Inflammatory macrophage (primary cell): ENCODE results near the gene NFATC4.
"Not testable (repeated sequence)": the region's sequence is repeated elsewhere in the genome, so short reads cannot be mapped to it uniquely, and the experiment has no call there.

ENCODE experiments used
- DNase-seq, 2 donors: peaks; one replicate each; pipeline ENCODE4 v3.0.0-alpha.2; 2020 to 2022

The NFATC4 gene

DNA sequence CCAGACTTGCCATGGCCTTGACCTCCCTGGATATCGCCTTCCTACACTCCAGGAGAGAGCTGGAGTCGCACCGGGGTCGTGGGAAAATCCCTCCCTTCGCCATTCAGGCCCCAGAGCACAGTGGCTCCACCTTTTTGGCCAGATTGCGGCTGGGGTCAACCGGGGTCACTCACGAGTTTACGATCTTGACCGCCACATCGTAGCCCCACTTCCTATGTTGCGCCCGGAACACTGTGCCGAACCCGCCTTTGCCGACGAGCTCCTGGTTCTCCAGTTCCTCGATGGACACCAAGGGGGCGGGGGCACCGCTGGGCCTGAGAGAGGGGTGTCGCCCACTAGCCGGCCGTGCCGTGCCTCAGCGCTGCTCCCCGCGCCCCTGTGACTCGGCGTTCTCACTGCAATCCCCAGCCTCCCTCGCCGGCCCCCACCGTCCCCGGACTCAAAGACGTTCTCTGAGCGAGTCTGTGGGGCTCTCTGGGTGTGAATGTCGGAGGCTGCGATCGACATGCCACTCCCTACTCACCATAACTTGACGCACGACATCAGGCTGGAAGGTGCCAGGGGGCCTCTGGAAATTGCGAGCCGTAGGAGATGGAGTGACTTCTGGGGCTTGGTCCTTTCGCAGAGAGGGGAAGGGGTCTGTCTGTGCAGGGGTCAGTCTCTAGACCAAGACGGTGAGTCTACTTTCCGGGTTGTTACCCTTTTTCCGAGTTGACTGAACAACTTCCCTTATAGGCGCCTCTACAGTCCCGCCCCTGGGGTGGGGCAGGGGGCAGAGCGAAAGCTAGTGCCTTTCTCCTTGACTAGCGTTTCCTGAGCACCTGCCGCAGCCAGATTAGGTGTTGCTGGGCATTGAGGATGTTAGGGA, 28.5 kb upstream of the NFATC4 start, which contains the start of gene RIPK3:
Gene RIPK3, minus strand, starts transcription at position 708 of the 868 bp plus-strand sequence. Its CDS starts 165 bp downstream, at position 543.
- peak; percentile 67 to 73 for DNase-seq

DNA sequence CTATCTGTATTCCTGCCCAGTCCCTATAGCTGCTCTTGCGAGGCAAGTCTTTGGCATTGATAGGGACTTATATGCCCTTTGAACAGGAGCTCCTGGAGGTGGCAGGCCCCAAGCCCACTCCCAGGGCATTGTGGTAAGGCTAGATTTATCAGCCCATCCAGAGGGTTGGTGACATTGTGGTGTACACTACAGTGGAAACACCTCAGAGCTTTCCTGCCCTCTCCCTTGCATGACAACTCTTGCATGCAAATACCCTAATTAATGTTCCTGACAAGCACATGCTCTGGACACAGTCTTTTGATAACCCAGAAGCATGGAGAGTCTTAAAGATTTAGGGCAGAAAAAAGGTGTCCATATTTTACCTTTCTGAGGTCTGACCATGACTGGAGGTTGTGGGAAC, 27.4 kb upstream of the NFATC4 start:
- no peak for DNase-seq

DNA sequence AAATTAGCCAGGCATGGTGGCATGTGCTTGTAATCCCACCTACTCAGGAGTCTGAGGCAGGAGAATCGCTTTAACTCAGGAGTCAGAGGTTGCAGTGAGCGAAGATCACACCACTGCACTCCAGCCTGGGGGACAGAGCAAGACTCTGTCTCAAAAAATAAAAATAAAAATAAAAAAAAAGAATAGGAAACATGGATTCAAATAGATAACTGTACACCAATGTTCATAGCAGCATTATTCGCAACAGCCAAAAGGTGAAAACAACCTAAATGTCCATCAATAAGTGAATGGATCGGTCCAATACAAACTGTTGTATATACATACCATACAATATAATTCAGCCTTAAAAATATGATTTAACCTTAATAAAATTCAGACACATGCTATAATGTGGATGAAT, 25.1 kb upstream of the NFATC4 start:
- no peak for DNase-seq

DNA sequence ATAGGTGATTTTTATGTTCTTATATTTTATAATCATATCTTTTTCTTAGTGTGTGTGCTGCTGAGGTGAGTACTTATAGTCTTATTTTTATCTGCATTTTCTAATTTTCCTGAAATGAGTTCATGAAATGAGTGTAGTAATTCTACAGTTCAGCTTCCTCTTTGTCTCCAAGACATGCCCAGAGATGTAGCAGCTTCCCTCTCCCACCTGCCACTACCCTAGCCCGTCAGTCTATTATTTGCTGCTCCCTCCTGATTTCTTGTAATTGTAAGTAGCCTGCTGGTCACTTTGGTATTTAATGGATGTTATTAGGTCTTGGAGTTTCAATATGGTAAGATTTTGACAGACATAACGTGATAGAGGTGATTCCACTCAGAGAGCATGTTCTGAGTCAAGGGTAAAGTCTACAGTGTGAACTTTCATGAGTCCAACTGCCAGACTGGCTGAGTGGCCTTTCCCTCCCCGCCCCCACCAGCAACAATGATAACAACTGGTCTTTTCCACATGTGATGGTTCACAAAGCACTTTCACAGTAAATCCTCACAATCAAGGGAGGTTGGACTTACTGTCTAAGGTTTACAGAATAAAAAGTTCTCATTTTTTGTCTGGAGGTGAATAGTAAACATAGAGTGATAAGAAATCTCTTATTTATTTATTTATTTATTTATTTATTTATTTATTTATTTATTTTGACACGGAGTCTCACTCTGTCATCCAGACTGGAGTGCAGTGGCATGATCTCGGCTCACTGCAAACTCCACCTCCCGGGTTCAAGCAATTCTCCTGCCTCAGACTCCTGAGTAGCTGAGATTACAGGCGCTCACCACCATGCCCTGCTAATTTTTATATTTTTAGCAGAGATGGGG, 24.0 kb upstream of the NFATC4 start:
- peak in 1 of 2 donors; percentile 23 for DNase-seq

DNA sequence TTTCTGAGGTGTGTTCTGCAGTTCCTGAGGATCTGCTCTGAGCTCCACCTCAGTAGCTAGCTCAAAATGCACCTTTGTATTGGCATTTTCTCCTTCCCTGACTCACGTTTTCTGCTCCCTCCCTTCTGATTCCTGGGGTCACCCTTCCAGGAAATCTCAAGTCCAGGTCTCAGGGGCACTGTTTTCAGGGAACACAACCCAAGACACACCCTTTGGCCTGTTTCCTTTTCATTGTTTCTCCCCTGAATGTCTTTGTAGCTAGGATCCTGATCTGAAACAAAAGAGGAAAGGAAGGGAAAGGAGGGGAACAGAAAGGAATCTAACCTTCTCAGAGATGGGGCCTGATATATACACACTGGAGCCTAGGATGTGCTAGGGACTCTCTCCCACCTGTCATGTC, 20.9 kb upstream of the NFATC4 start:
- no peak for DNase-seq

DNA sequence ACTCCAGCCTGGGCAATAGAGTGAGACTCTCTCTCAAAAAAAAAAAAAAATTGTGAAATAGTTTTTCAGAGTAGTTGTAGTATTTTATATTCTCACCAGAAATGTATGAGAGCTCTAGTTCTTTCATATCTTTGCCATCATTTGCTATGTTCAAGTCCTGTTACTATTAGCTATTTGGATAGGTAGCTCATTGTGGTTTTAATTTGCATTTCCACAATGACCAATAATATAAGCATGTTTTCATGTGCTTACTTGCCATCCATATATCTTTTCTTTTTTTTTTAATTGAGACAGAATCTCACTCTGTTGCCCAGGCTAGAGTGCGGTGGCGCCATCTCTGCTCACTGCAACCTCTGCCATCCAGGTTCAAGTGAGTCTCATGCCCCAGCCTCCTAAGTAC, 19.8 kb upstream of the NFATC4 start:
- no peak for DNase-seq

DNA sequence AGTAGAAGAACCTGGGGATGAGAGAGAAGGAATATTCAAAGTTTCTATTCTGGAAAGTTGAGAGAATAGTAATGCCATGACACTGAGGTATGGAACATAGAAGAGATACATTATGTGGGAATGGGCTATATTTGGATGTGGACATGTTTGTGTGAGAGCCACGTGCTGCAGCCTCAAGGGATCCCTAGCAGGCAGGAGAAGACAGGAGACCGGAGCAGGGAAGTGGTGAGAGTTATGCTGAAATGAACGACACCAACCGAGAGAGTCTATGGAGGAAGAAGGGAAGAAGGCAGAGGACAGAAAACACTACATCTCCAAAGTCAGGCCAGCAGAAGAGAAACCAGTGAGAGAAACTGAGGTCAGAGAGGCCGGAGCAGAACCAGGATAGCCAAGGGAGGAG, 18.2 kb upstream of the NFATC4 start:
- DNase-seq = no peak

DNA sequence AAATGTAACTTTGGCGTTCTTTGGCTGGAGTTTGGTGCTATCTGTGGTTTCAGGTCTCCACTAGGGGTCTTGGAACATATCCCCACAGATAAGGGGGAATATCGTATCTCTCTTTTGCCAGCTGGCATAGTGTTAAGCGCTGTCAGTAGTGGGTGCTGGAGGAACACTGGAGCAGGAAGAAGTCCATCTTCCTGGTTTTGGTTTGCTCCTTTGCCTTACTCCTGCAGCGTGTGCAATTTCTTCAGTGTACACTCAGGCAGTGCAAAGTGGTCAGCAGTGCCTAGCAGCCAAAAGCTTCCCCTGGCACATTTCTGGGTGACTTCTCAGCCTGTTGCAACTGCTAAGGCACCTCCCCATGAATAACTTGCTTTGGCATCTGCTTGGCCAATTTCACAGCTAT, 16.5 kb upstream of the NFATC4 start:
- peak; percentile 42 to 58 for DNase-seq

DNA sequence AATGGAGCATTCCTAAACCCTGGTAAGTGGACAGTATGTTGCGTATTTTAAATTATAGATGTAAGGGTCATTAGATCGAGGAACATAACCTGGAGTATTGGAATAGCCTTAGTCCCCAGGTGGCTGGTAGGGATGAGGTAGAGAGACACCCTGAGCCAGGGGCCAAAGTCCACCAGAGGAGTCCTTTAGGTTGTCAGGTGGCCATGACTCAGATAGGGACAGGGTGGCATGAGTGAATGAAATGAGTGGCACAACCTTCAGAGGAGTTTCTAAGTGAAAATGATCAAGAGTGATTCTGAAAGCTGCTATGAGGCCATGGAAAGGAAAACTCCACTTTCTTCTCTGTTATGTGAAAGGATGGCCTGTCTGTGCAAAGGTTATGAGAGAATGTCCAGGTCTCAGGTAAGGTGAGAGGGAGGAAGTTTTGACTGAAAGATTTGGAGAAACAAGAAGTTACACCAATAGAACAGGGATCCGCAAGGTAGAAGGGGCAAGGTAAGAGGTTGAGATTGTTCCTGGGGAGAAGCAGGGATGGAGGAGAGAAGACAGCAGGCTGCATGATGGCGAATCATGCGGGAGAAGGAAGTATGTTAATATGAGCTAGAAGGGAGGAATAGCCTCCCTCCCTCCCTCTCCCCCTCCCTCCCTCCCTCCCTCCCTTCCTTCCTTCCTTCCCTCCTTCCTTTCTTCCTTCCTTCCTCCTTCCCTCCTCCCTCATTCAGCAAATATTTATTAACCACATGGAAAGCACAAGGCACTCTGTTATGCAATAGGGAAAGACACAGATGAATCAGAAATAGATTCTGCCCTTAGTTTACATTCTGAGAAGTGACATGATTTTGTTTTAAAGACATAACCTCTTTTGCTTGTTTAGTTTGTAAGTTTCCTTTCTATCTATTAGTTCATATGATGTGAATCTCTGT, 14.2 kb upstream of the NFATC4 start:
- peak in 1 of 2 donors; percentile 29 for DNase-seq

DNA sequence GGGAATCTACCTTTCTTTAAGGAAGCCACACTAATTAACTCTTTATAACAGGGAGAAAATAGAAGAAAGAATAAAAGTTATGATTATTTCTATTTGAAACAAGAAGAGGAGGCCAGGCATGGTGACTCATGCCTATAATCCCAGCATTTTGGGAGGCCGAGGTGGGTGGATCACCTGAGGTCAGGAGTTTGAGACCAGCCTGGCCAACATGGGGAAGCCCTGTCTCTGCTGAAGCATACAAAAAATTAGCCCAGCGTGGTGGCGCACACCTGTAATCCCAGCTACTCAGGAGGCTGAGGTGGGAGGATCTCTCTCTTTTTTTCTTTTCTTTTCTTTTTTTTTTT, 13.5 kb upstream of the NFATC4 start:
- DNase-seq = not testable (repeated sequence)

DNA sequence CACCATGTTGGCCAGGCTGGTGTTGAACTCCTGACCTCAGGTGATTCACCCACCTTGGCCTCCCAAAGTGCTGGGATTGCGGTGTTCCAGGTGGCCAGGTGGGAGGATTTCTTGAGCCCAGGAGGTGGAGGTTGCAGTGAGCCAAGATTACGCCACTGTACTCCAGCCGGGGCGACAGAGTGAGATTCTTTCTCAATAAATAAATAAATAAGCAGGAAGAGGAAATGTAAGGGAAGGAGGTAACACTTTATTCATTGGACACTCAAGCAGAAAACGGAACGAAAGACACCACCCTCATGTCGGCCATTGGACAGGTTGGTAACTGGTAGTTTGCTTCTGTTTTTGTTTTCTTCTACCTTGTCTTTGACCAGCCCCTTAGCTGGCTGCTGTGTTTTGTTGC, 13.0 kb upstream of the NFATC4 start:
- DNase-seq = peak in 1 of 2 donors; percentile 35

DNA sequence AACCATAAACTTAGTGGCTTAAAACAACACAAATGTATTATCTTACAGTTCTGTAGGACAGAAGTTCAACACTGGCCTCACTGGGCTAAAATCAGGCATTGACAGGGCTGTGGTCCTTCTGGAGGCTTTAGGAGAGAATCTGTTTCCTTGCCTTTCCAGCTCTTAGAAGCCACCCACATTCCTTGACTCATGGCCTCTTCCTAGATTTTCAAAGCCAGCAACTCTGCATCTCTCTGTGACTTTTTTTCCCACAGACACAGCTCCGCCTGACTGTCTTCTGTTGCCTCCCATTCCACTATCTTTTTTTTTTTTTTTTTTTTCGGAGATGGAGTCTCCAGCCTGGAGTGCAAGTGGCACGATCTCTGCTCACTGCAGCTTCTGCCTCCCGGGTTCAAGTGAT, 11.8 kb upstream of the NFATC4 start:
- DNase-seq = no peak

DNA sequence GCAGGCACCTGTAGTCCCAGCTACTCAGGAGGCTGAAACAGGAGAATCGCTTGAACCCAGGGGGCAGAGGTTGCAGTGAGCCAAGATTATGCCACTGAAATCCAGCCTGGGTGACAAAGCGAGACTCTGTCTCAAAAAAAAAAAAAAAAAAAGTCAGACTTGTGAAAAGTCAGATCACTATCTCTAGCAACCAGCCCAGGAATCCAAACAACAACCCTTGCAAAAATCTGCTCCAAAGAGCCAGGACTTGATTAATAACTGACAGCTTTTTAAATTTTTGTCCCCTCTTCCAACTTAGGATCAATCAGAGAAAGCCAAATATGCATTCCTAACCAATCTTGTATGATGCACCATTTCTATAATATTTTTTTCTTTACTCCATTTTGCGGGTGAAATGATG, 7.7 kb upstream of the NFATC4 start:
- no peak for DNase-seq

DNA sequence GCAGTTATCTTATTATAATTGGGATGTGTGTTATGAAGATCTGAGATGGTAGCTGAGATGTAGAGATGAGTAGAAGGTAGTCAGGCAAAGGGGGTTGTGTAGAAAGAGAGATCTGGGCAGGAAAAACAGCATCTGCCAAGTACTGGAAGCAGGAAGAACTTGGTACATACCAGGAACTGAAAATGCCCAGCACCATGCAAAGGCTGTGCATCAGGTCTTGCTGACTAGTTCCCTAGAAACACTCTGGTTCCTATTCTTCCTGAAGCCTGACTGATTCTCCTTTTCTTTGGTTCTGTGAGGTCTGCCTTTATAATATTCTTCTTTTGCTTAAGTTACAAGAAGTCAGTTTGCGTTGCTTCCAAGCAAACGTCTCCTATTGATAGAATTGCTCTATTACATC, 6.7 kb upstream of the NFATC4 start:
- DNase-seq = peak; percentile 45 to 54

DNA sequence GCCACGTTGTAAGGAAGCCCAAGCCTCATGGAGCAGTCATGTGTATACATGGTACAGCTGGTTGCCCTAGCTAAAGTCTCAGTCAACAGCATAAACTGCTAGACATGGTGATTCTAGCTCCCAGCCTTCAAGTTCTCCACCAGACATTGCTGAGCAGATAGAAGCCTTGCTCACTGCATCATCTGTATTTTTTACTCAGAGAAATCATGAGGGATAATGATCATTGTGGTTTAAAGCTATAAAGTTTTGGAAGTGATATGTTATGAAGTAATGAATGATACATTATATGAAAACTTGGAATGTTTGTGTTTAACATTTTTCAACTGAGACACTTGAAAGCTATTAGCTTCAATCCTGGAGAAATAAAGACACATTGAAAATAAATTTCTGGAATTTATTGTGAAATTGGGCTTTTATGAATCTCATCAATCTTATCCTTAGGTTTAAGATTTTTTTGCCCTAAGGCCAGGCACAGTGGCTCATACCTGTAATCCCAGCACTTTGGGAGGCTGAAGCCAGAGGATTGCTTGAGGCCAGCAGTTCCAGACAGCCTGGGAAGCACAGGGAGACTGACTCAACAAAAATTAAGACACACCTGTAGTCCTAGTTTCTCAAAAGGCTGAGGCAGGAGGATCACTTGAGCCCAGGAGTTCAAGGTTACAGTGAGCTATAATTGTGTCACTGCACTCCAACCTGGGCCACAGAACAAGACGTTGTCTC, 5.6 kb upstream of the NFATC4 start:
- no peak for DNase-seq

DNA sequence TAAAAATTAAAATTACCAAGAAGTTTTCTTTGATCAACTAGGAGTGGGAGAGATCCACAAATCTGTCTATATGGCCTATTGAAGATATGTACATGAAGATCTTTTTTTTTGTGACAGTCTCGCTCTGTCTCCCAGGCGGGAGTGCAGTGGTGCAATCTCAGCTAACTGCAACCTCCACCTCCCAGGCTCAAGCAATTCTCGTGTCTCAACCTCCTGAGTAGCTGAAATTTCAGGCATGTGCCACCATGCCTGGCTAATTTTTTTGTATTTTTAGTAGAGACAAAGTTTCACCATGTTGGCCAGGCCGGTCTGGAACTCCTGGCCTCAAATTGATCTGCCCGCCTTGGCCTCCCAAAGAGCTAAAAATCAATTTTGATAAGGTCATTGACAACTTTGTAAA, 4.6 kb upstream of the NFATC4 start:
- no peak for DNase-seq

DNA sequence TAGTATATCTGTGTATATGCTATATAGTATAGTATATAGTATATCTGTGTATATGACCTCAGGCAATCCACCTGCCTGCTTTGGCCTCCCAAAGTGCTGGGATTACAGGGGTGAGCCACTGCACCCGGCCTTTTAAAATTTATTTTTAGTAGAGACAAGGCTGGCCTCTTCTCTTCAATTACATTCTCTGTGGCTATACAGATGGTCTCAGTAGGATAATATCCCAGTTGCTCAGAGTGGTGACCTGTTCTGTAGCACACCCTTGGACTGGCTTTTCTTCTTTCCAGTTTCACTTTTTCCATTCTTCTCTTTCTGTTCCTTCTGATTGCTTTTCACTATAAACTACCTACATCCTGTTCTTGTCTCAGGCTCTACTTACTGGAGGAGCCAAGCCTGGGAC, 3.1 kb upstream of the NFATC4 start:
- DNase-seq = no peak

DNA sequence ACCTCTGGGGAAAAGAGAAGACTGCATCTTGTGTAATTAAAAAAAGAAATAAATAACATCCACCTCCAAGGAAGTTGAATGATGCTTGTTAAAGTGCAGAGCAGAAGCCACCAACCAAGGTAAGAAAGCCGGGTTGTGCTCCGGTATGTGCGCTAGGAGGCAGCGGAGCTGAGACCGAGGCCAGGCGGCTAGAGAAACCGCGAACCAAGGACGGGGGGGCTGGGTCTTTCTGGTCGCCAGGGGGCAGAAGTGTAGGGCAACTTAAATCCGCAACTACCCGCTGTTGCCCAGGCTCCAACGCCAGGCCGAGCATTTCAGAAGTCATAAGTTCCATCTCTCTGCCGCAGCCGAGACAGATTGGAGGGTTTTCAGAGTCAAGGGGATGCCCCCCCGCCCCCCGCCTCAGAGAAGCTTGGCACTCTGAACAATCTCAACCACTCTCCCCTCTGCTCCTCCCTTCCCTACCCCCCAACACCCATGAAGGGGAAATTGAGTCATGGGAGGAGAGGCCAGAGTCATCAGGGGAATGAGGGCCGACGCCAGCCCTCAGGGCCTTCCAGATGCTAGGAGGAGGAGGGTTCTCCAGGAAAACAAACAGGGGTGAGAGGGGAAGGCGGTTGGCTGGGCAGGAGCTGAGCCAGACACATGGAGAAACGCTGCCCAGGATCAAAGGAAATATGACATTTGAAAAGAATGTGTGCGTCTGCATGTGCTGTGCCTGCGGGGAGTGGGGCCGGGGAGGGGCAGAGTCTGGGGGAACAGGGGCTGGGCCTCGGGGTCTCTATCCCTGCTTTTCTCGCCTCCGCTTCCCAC, 2.2 kb upstream of the NFATC4 start:
- DNase-seq = peak; percentile 69 to 80

DNA sequence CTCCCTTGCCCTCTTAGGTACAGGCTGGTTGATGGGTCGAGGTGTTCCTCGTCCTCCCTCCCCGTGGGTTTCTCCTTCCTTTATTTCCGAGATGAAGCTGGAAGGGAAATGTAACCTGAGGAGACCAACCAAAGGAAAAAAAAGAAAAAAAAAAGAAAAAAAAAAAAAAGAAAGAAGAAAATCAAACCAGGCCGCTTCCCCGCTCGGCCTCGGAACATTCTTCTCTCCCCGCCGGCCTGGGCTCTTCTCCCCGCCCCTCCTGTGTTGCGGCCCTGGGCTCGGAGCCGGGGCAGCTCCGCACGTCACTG, 1.6 kb upstream of the NFATC4 start:
- DNase-seq = no peak

DNA sequence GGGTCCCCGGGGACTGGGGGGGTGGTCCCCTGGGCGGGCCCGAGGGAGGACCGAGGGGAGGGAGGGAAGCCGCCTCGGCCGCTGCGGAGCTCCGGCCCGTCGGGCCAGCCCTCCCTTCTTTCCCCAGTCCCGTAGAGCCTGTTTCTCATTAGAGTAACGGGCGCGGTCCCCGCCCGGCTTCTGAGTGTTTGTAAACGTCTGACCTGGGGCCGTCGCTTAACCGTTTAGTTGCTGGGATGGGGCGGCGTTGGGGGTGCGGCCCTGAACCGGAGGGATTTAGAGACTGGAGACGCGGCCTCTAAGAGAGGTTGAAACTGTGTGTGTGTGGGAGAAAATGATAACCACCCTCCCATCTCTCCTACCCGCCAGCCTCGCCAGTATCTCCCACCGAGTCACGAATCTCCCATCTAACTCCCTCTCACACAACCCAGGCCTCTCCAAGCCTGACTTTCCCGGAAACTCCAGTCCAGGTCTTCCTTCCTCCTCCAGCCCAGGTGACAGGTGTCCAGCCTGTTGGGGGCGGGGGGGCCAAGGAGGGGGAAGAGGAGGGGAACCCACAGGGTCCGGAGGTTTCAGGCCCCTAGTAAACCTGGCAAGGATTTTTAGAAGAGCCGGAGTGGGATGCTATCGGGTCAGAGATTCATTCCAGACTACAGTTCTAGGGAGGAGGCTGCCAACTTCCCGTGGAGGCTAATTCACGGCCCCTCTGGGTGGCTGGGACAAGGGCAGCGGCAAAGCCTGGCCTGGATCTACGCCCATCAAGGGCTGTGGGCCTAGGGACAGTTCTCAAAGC, 1.1 kb upstream of the NFATC4 start:
- DNase-seq = no peak

DNA sequence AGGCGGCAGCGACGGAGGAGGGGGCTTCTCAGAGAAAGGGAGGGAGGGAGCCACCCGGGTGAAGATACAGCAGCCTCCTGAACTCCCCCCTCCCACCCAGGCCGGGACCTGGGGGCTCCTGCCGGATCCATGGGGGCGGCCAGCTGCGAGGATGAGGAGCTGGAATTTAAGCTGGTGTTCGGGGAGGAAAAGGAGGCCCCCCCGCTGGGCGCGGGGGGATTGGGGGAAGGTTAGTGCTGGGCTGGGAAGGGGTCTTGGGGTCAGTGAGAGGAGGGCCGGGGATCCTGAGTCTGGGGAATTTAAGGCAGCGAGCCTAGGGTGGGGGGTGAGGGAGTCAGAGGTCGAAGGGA, 203 bp downstream of the NFATC4 start:
- no peak for DNase-seq
